Fibroblast of lung (primary cell): Measurements from ENCODE around the gene MCM8.

ENCODE experiments used
- EZH2 ChIP-seq: IDR thresholded peaks from 2 replicates; pipeline ENCODE4 v1.5.1; 2012; ENCODE audit warnings: low read length, control low read depth, mild to moderate bottlenecking; ENCODE audit errors: missing control alignments
- TF ChIP-seq, protein P1 (sequence below), 2 donors: IDR thresholded peaks in 1 of 2; conservative IDR thresholded peaks in 1 of 2; 1 replicate in 1 of 2; 2 replicates in 1 of 2; pipeline ENCODE4 v1.5.1; 2011 to 2012; ENCODE audit warnings: low read length in 2 of 2, control low read depth in 1 of 2, inconsistent platforms in 1 of 2, low read depth in 1 of 2, mild to moderate bottlenecking in 1 of 2

- TF ChIP-seq, protein P1, sequence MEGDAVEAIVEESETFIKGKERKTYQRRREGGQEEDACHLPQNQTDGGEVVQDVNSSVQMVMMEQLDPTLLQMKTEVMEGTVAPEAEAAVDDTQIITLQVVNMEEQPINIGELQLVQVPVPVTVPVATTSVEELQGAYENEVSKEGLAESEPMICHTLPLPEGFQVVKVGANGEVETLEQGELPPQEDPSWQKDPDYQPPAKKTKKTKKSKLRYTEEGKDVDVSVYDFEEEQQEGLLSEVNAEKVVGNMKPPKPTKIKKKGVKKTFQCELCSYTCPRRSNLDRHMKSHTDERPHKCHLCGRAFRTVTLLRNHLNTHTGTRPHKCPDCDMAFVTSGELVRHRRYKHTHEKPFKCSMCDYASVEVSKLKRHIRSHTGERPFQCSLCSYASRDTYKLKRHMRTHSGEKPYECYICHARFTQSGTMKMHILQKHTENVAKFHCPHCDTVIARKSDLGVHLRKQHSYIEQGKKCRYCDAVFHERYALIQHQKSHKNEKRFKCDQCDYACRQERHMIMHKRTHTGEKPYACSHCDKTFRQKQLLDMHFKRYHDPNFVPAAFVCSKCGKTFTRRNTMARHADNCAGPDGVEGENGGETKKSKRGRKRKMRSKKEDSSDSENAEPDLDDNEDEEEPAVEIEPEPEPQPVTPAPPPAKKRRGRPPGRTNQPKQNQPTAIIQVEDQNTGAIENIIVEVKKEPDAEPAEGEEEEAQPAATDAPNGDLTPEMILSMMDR (conservative IDR thresholded peaks at IDR 0.05 in 1 of 2, IDR thresholded peaks at IDR 0.05 in 1 of 2; ENCODE audit: low read depth in 1 of 2, low read length in 2 of 2) = no peak
- no peak for TF ChIP-seq EZH2
Measured at GRCh38 chr20:5969940-5970339, 19.5 kb downstream of the MCM8 start.
